22Rv1 (cell line): ENCODE measurements around the gene DAAM1.

Experiments used
- CTCF ChIP-seq: fragments of 450-650 bp; IDR thresholded peaks from 2 replicates; pipeline ENCODE4 v1.5.1; 2017; ENCODE audit warnings: mild to moderate bottlenecking
- ZFX ChIP-seq: fragments of 450-650 bp; IDR thresholded peaks from 2 replicates; pipeline ENCODE4 v1.6.1; 2017; ENCODE audit warnings: antibody characterized with exemption, borderline replicate concordance

- TF ChIP-seq CTCF, result no peak
- TF ChIP-seq ZFX, result no peak
These were observed 125.5 kb downstream of the DAAM1 start for GRCh38 chr14:59313658-59314608.
